IMR-90 (cell line): Measurements from ENCODE around the gene MEIS3. TPM values are rescaled to one million over a fixed set of nuclear protein-coding genes. Genes with fewer than 3 reads are reported as not detected.

Experiments used
- ATAC-seq: fragments of 200-7000 bp; cut with Tn5 transposase; 2 replicates; pipeline ENCODE4 v1.9.1; 2020; ENCODE audit warnings: low read depth, mild to moderate bottlenecking, moderate library complexity
- BruUV-seq: library from RNA; stranded (reverse); fragments of 400-500 nt; replicated peaks from 2 replicates; lab custom pipeline; 2021; lab: Mats Ljungman, UMichigan
- CTCF ChIA-PET: fragments of 300-600 bp; formaldehyde crosslinking; extraction: SDS; loops from one replicate; lab custom pipeline; 2021; ENCODE audit warnings: antibody characterized with exemption; lab: Yijun Ruan, JAX
- POLR2A ChIA-PET: fragments of 300-600 bp; sonication (Branson Sonifier 250); formaldehyde crosslinking; loops from one replicate; lab custom pipeline; 2022; ENCODE audit warnings: antibody characterized with exemption; ENCODE audit not compliant: unreplicated experiment; lab: Charles Lee
- DNase-seq: peaks from one replicate; pipeline ENCODE4 v3.0.0; 2013
- H2AFZ ChIP-seq: replicated peaks from 2 replicates; pipeline ENCODE3; 2013; ENCODE audit warnings: low read length, mild to moderate bottlenecking; ENCODE audit not compliant: poor library complexity
- H2AK5ac ChIP-seq: 2 replicates; pipeline ENCODE4 v1.6.1; 2013; ENCODE audit warnings: low read depth, low read length, inconsistent platforms
- H2AK9ac ChIP-seq: replicated peaks from 2 replicates; pipeline ENCODE3; 2013; ENCODE audit warnings: mild to moderate bottlenecking, low read depth, low read length, moderate library complexity; ENCODE audit not compliant: poor library complexity
- H2BK120ac ChIP-seq: 2 replicates; pipeline ENCODE4 v1.6.1; 2013; ENCODE audit warnings: low read depth, low read length, inconsistent platforms
- H2BK15ac ChIP-seq: 3 replicates; pipeline ENCODE4 v1.6.1; 2013; ENCODE audit warnings: low read depth, low read length, inconsistent platforms
- H2BK20ac ChIP-seq: 2 replicates; pipeline ENCODE4 v1.6.1; 2013; ENCODE audit warnings: low read depth, mild to moderate bottlenecking, inconsistent platforms, low read length, moderate library complexity
- H2BK5ac ChIP-seq: 2 replicates; pipeline ENCODE4 v1.6.1; 2013; ENCODE audit warnings: mild to moderate bottlenecking, low read depth, low read length, inconsistent platforms; ENCODE audit not compliant: poor library complexity, severe bottlenecking
- H3K14ac ChIP-seq: replicated peaks from 2 replicates; pipeline ENCODE4 v1.6.1; 2013; ENCODE audit warnings: low read depth, low read length, inconsistent platforms
- H3K18ac ChIP-seq: 2 replicates; pipeline ENCODE4 v1.6.1; 2013; ENCODE audit warnings: low read depth, low read length, control low read depth
- H3K23ac ChIP-seq: 2 replicates; pipeline ENCODE4 v1.6.1; 2013; ENCODE audit warnings: low read depth, low read length, inconsistent platforms
- H3K27ac ChIP-seq: 2 replicates; pipeline ENCODE4 v1.5.1; 2013; ENCODE audit warnings: mild to moderate bottlenecking, control low read depth, low read length; ENCODE audit not compliant: insufficient read depth
- H3K27me3 ChIP-seq: 2 replicates; pipeline ENCODE4 v1.6.1; 2013; ENCODE audit warnings: low read length; ENCODE audit not compliant: control insufficient read depth, insufficient read depth
- H3K36me3 ChIP-seq: 2 replicates; pipeline ENCODE4 v1.6.1; 2013; ENCODE audit warnings: low read length, mixed read lengths; ENCODE audit not compliant: control insufficient read depth, insufficient read depth
- H3K4ac ChIP-seq: 2 replicates; pipeline ENCODE4 v1.6.1; 2013; ENCODE audit warnings: low read depth, low read length, inconsistent platforms
- H3K4me1 ChIP-seq: 2 replicates; pipeline ENCODE4 v1.6.1; 2013; ENCODE audit warnings: low read length, mixed read lengths; ENCODE audit not compliant: control insufficient read depth, insufficient read depth
- H3K4me2 ChIP-seq: 2 replicates; pipeline ENCODE4 v1.6.1; 2013; ENCODE audit warnings: low read depth, mild to moderate bottlenecking, control low read depth, low read length, moderate library complexity
- H3K4me3 ChIP-seq: 2 replicates; pipeline ENCODE4 v1.5.1; 2013; ENCODE audit warnings: low read depth, mild to moderate bottlenecking, control low read depth, low read length, moderate library complexity; ENCODE audit not compliant: insufficient read depth
- H3K56ac ChIP-seq: 2 replicates; pipeline ENCODE4 v1.6.1; 2013; ENCODE audit warnings: low read length, inconsistent platforms; ENCODE audit not compliant: insufficient read depth; ENCODE audit errors: extremely low read depth
- H3K79me1 ChIP-seq, 2 experiments: 2 replicates each; pipeline ENCODE4 v1.6.1; 2013; ENCODE audit warnings: low read length in 2 of 2, inconsistent platforms in 1 of 2, low read depth in 1 of 2
- H3K9ac ChIP-seq: 2 replicates; pipeline ENCODE4 v1.6.1; 2013; ENCODE audit warnings: low read depth, low read length, control low read depth
- H3K9me1 ChIP-seq: 2 replicates; pipeline ENCODE4 v1.6.1; 2013; ENCODE audit warnings: low read length, inconsistent platforms; ENCODE audit not compliant: insufficient read depth
- H3K9me3 ChIP-seq: 2 replicates; pipeline ENCODE4 v1.6.1; 2013; ENCODE audit warnings: low read length; ENCODE audit not compliant: control insufficient read depth, insufficient read depth
- H4K20me1 ChIP-seq: 2 replicates; pipeline ENCODE4 v1.6.1; 2013; ENCODE audit warnings: low read length, inconsistent platforms; ENCODE audit not compliant: insufficient read depth
- H4K5ac ChIP-seq: 2 replicates; pipeline ENCODE4 v1.6.1; 2013; ENCODE audit warnings: mild to moderate bottlenecking, low read depth, low read length, control low read depth
- H4K8ac ChIP-seq, 2 experiments: 2 replicates each; pipeline ENCODE4 v1.6.1; 2013; ENCODE audit warnings: low read depth in 2 of 2, low read length in 2 of 2, control low read depth in 1 of 2, inconsistent platforms in 1 of 2
- H4K91ac ChIP-seq: 2 replicates; pipeline ENCODE4 v1.6.1; 2013; ENCODE audit warnings: low read depth, low read length, inconsistent platforms; ENCODE audit not compliant: insufficient read depth
- CEBPB ChIP-seq: IDR thresholded peaks from 2 replicates; pipeline ENCODE4 v1.6.1; 2012; ENCODE audit warnings: low read depth, low read length, improper control_type of control experiment
- CHD1 ChIP-seq: IDR thresholded peaks from 2 replicates; pipeline ENCODE4 v1.6.1; 2012; ENCODE audit warnings: low read depth, low read length, improper control_type of control experiment
- MXI1 ChIP-seq: IDR thresholded peaks from 2 replicates; pipeline ENCODE4 v1.6.1; 2012; ENCODE audit warnings: low read depth, mild to moderate bottlenecking, low read length, moderate library complexity, borderline replicate concordance
- WGBS, 2 experiments: methylation state at CpG; one replicate each; pipeline versions ENCODE4 v1.1.5 to v1.1.7; 2013; ENCODE audit warnings: missing lambda C conversion rate in 2 of 2; ENCODE audit not compliant: insufficient read length in 1 of 2; ENCODE audit errors: extremely low coverage in 2 of 2; 5-methylcytosine and 5-hydroxymethylcytosine counted together
- dilution Hi-C: fragments of 300-500 bp; cut with HindIII; formaldehyde crosslinking; loops from one replicate; pipeline ENCODE4 v1.14.3; 2018; ENCODE audit warnings: low sequenced_read_pairs; ENCODE audit not compliant: unreplicated experiment
- in situ Hi-C: fragments of 300-500 bp; cut with MboI; formaldehyde crosslinking; loops from 3 replicates; pipeline ENCODE4 v1.14.3; 2019; ENCODE audit warnings: low sequenced_read_pairs, inconsistent platforms, mixed read lengths
- intact Hi-C: fragments of 100-400 bp; cut with micrococcal nuclease; formaldehyde crosslinking; loops from 2 replicates; pipeline ENCODE4 v1.10.0; 2022
- polyA plus RNA-seq, 3 experiments: library from polyadenylated mRNA; depleted of rRNA; stranded (reverse); fragments of >200 nt; gene quantifications; 2 replicates each; pipeline ENCODE4 v1.2.3, GENCODE V29; 2012; ENCODE audit warnings: low replicate concordance in 1 of 3
- total RNA-seq: library from RNA; depleted of rRNA; stranded (reverse); fragments of >200 nt; gene quantifications from 2 replicates; pipeline ENCODE4 v1.2.3, GENCODE V29; 2012

Gene MEIS3
- total and polyA plus RNA-seq, 2 of the 4 experiments (the other 2 are of a cell fraction), result 32.4 to 33.0 TPM

DNA sequence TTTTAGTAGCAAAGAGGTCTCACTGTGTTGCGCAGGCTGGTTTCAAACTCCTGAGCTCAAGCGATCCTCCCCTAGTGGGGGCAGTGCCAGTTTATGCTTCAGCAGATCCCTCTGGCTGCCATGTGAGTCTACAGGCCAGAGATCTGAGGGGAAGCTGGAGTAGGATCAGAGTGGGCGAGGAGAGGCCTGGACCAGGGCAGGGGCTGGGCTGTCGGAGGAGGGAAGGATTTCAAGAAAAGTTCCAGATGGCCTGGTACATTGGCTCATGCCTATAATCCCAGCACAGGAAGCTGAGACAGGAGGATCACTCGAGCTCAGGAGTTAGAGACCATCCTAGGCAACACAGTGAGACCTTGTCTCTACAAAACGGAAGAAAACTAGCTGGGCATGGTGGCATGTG, 60.4 kb downstream of the MEIS3 start:
- no peaks in the 10 kb centered on the region for H3K27me3 ChIP-seq
- peaks cover 65% of the 10 kb centered on the region for H3K36me3 ChIP-seq
- peaks cover under 1% of the 10 kb centered on the region for H3K9me1 ChIP-seq
- H3K14ac ChIP-seq, result no peak overlapping the region
- no peak overlapping the region for H3K4ac ChIP-seq
- TF ChIP-seq CEBPB (no peak), MXI1 (no peak), CHD1 (no peak)
- intact Hi-C loops, result no loop called here
- 89% methylated on average over 1 of the region's 6 CpGs; no CpG with 5 or more reads in 1 of the 2 experiments for WGBS, 2 experiments
- peaks cover 14 to 32% of the 10 kb centered on the region in 2 experiments; a peak in 3 of 4 replicates for H3K79me1 ChIP-seq
- no peak overlapping the region for H2BK20ac ChIP-seq
- H3K4me2 ChIP-seq, result no peak overlapping the region
- ChIA-PET POLR2A (no interaction called here), CTCF (interaction anchor here (0.7 to 1.0 kb wide), 2 partner anchors 10 to 75 kb away, joined by 3 read pairs; partner anchors contain the start of gene DHX34)
- no peak overlapping the region for H2AK9ac ChIP-seq
- no peak overlapping the region for H2BK120ac ChIP-seq
- BruUV-seq, result no TSS peak
- no peak for ATAC-seq
- no peaks in the 10 kb centered on the region for H3K9me3 ChIP-seq
- no peak for DNase-seq
- H2BK5ac ChIP-seq, result no peak overlapping the region
- no peak overlapping the region for H4K91ac ChIP-seq
- no peak overlapping the region for H4K5ac ChIP-seq
- in situ Hi-C loops, result no loop called here
- H3K4me1 ChIP-seq, result 0 out of 2 replicates have a peak, but pooled peaks cover 1% of the 10 kb centered on the region
- H2AFZ ChIP-seq, result no peak overlapping the region
- no peak overlapping the region for H3K9ac ChIP-seq
- H3K4me3 ChIP-seq, result no peak overlapping the region
- H3K27ac ChIP-seq, result no peak overlapping the region
- H4K20me1 ChIP-seq, result peaks cover under 1% of the 10 kb centered on the region
- no peak overlapping the region for H3K56ac ChIP-seq
- H3K23ac ChIP-seq, result no peak overlapping the region
- H2AK5ac ChIP-seq, result no peak overlapping the region
- H4K8ac ChIP-seq, result no peak overlapping the region
- H3K18ac ChIP-seq, result no peak overlapping the region
- no peak overlapping the region for H2BK15ac ChIP-seq
- dilution Hi-C loops, result no loop called here
